ENCODE results near the gene SLC30A7. TPM values are rescaled to one million over a fixed set of nuclear protein-coding genes. Genes with fewer than 3 reads are reported as not detected.

The SLC30A7 gene
- total RNA-seq, 2 donors from 2014 or later, result 19.8 to 31.0 TPM

GRCh38 chr1:101000131-101000873 lies 104.4 kb downstream of the SLC30A7 start:
- no peak for DNase-seq (ENCODE audit: low spot score)
- intact Hi-C loops (cut with DNase I), result no loop called here
- Histone ChIP-seq H3K27me3 (replicated peaks; ENCODE audit: insufficient read depth) (no peaks in the 10 kb centered on the region), H3K4me1 (replicated peaks) (no peaks in the 10 kb centered on the region), H3K4me3 (no peak overlapping the region), H3K27ac (no peak overlapping the region), H3K9me3 (no peaks in the 10 kb centered on the region), H3K36me3 (no peaks in the 10 kb centered on the region)
- no peak for TF ChIP-seq POLR2A (IDR thresholded peaks at IDR 0.05)
- TF ChIP-seq, protein P1, sequence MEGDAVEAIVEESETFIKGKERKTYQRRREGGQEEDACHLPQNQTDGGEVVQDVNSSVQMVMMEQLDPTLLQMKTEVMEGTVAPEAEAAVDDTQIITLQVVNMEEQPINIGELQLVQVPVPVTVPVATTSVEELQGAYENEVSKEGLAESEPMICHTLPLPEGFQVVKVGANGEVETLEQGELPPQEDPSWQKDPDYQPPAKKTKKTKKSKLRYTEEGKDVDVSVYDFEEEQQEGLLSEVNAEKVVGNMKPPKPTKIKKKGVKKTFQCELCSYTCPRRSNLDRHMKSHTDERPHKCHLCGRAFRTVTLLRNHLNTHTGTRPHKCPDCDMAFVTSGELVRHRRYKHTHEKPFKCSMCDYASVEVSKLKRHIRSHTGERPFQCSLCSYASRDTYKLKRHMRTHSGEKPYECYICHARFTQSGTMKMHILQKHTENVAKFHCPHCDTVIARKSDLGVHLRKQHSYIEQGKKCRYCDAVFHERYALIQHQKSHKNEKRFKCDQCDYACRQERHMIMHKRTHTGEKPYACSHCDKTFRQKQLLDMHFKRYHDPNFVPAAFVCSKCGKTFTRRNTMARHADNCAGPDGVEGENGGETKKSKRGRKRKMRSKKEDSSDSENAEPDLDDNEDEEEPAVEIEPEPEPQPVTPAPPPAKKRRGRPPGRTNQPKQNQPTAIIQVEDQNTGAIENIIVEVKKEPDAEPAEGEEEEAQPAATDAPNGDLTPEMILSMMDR (IDR thresholded peaks at IDR 0.05), result no peak
- TF ChIP-seq POLR2AphosphoS5 (IDR thresholded peaks at IDR 0.05), result no peak
- 92% methylated on average over 2 of the region's 2 CpGs for WGBS

- Histone ChIP-seq H3K27me3 (replicated peaks; ENCODE audit: insufficient read depth) (no peaks in the 10 kb centered on the region), H3K4me3 (no peak overlapping the region), H3K4me1 (replicated peaks) (no peaks in the 10 kb centered on the region), H3K9me3 (no peaks in the 10 kb centered on the region), H3K36me3 (no peaks in the 10 kb centered on the region), H3K27ac (peak overlapping the region in 1 of 2 donors; percentile 38)
- intact Hi-C loops (cut with DNase I), result no loop called here
- WGBS, result 31% methylated on average over 2 of the region's 2 CpGs
- TF ChIP-seq POLR2A (IDR thresholded peaks at IDR 0.05) (no peak), POLR2AphosphoS5 (IDR thresholded peaks at IDR 0.05) (no peak)
- TF ChIP-seq, protein P1 (IDR thresholded peaks at IDR 0.05), result no peak
- DNase-seq (ENCODE audit: low spot score), result no peak
These were observed 106.7 kb downstream of the SLC30A7 start for GRCh38 chr1:101002551-101002950.

DNA sequence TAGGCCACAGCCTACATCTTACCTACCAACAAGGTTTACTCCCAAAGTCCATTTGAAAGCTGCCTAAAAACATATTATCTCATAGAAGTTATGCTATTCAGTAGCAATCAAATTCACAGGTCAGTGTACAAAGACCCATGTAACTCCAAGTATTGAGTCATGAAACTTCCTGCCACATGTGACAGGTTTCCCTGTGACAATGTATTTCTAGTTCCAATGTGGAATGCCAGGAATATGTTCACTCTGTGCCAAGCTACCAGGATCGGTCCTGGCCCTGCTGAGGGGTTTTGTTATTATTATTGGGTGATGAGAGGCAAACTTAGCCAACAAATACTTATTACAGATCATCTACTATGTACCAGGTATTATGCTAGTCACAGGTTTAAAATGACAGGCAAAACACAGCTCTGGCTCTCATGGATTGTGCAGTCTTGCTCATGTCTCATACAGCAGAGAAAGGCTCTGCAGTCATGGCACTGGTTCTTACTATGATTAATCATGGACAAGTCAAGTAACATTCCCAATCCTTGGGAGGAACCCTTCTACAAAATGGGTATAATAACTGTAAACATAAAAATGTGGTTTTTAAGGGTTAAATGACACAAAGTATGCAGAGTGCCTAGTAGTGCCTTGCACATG lies 107.2 kb downstream of the SLC30A7 start:
- no peak for DNase-seq (ENCODE audit: low spot score)
- peak overlapping the region in 1 of 2 donors; percentile 38 for H3K27ac ChIP-seq
- TF ChIP-seq, protein P1 (IDR thresholded peaks at IDR 0.05), result no peak
- TF ChIP-seq POLR2A (IDR thresholded peaks at IDR 0.05) (no peak), POLR2AphosphoS5 (IDR thresholded peaks at IDR 0.05) (no peak)
- no peaks in the 10 kb centered on the region for H3K9me3 ChIP-seq
- H3K4me3 ChIP-seq, result no peak overlapping the region
- no peaks in the 10 kb centered on the region for H3K27me3 ChIP-seq (replicated peaks; ENCODE audit: insufficient read depth)
- intact Hi-C loops (cut with DNase I), result no loop called here
- 79% methylated on average over 1 of the region's 1 CpG for WGBS
- H3K4me1 ChIP-seq (replicated peaks), result no peaks in the 10 kb centered on the region
- no peaks in the 10 kb centered on the region for H3K36me3 ChIP-seq

GRCh38 chr1:101004061-101004460 lies 108.2 kb downstream of the SLC30A7 start:
- intact Hi-C loops (cut with DNase I), result no loop called here
- Histone ChIP-seq H3K27me3 (replicated peaks; ENCODE audit: insufficient read depth) (no peaks in the 10 kb centered on the region), H3K36me3 (no peaks in the 10 kb centered on the region), H3K4me3 (no peak overlapping the region), H3K9me3 (no peaks in the 10 kb centered on the region), H3K27ac (peak overlapping the region; percentile 21 to 30), H3K4me1 (replicated peaks) (no peaks in the 10 kb centered on the region)
- peak; percentile 82 for TF ChIP-seq POLR2AphosphoS5 (IDR thresholded peaks at IDR 0.05)
- TF ChIP-seq, protein P1 (IDR thresholded peaks at IDR 0.05), result no peak
- no peak for TF ChIP-seq POLR2A (IDR thresholded peaks at IDR 0.05)
- DNase-seq (ENCODE audit: low spot score), result peak; percentile 36
- WGBS, result 30% methylated on average over 1 of the region's 1 CpG

All from prostate gland (tissue), 2 donors.